Smooth muscle cell (in vitro differentiated cells): ENCODE results near the gene LIMS3. TPM values are rescaled to one million over a fixed set of nuclear protein-coding genes. Genes with fewer than 3 reads are reported as not detected.
"Not testable (repeated sequence)": the region's sequence is repeated elsewhere in the genome, so short reads cannot be mapped to it uniquely, and the experiment has no call there.

Experiments
- DNase-seq: peaks from one replicate; lab custom pipeline; 2025; ENCODE audit not compliant: unreplicated experiment; lab: John Stamatoyannopoulos, UW
- H2AFZ ChIP-seq: fragments of 200-600 bp; sonication (generic); 2 replicates; pipeline ENCODE4 v1.6.0; 2016; ENCODE audit warnings: antibody characterized with exemption, low read depth, mild to moderate bottlenecking
- H3F3A ChIP-seq: fragments of 200-600 bp; sonication (generic); 2 replicates; pipeline ENCODE4 v1.6.0; 2017; ENCODE audit warnings: antibody characterized with exemption, low read depth
- H3K27ac ChIP-seq: fragments of 200-600 bp; sonication (generic); 2 replicates; pipeline ENCODE4 v1.5.1; 2016; ENCODE audit warnings: low read depth, mild to moderate bottlenecking
- H3K27me3 ChIP-seq: fragments of 200-600 bp; sonication (generic); 2 replicates; pipeline ENCODE4 v1.6.1; 2016; ENCODE audit warnings: low read depth, mild to moderate bottlenecking
- H3K36me3 ChIP-seq: fragments of 200-600 bp; sonication (generic); 2 replicates; pipeline ENCODE4 v1.5.1; 2016; ENCODE audit warnings: low read depth
- H3K4me1 ChIP-seq: fragments of 200-600 bp; sonication (generic); 2 replicates; pipeline ENCODE4 v1.5.1; 2016; ENCODE audit warnings: low read depth
- H3K4me2 ChIP-seq: fragments of 200-600 bp; sonication (generic); 2 replicates; pipeline ENCODE4 v1.6.0; 2016; ENCODE audit warnings: mild to moderate bottlenecking
- H3K4me3 ChIP-seq: fragments of 200-600 bp; sonication (generic); 2 replicates; pipeline ENCODE4 v1.5.1; 2016; ENCODE audit warnings: mild to moderate bottlenecking
- H3K79me2 ChIP-seq: fragments of 200-600 bp; sonication (generic); 2 replicates; pipeline ENCODE4 v1.6.0; 2016; ENCODE audit warnings: low read depth, mild to moderate bottlenecking
- H3K9ac ChIP-seq: fragments of 200-600 bp; sonication (generic); 2 replicates; pipeline ENCODE4 v1.6.0; 2016; ENCODE audit warnings: low read depth
- H3K9me3 ChIP-seq: fragments of 200-600 bp; sonication (generic); replicated peaks from 2 replicates; pipeline ENCODE4 v1.5.1; 2016; ENCODE audit warnings: low read depth
- H4K20me1 ChIP-seq: fragments of 200-600 bp; sonication (generic); 2 replicates; pipeline ENCODE4 v1.6.0; 2016; ENCODE audit warnings: low read depth
- WGBS: methylation state at CpG from one replicate; pipeline ENCODE4 v1.1.7; 2016; ENCODE audit warnings: low lambda C conversion rate; 5-methylcytosine and 5-hydroxymethylcytosine counted together
- polyA plus RNA-seq: library from polyadenylated mRNA; unstranded; fragments of >200 nt; fragmentation: Nextera tagmentation; extraction: Ambion mirVana; gene quantifications from 2 replicates; pipeline ENCODE4 v1.2.1, GENCODE V29; 2016
- total RNA-seq: library from RNA; depleted of rRNA; stranded (reverse); fragments of >200 nt; gene quantifications from 2 replicates; pipeline ENCODE4 v1.2.3, GENCODE V29; 2014

The LIMS3 gene
- total and polyA plus RNA-seq, 2 experiments from 2014 or later: 6.2 to 7.7 TPM

GRCh38 chr2:109969864-109970263, 71.4 kb downstream of the LIMS3 start:
- not testable (repeated sequence) for H3K27ac ChIP-seq, H3K27me3 ChIP-seq, DNase-seq, H3K79me2 ChIP-seq, H3K36me3 ChIP-seq, H3K9ac ChIP-seq, H2AFZ ChIP-seq, H3K4me2 ChIP-seq, H3K4me3 ChIP-seq, H3F3A ChIP-seq, H3K9me3 ChIP-seq, H4K20me1 ChIP-seq, H3K4me1 ChIP-seq
- no CpG with 5 or more reads among the region's 14 CpGs for WGBS

DNA sequence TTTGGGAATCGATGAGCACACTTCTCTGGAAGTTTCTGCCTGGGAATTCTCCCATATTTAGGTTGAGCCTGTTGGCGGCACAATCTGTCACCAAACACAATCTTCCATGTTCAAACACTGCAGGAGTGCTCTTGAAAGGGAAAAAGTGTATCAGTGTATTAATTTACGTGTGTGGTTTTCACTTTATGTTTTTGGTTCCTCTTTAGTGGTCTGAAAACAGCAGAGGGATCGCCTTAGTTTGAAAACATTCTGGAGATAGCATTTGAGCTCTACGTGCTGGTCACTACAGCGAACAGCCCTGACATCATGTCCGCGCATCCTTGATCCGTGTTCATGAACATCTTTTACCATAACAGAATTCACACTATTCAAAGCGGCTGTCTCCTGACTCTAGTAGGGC, 73.2 kb downstream of the LIMS3 start:
- H3K36me3 ChIP-seq, DNase-seq: not testable (repeated sequence)
- no CpG with 5 or more reads among the region's 10 CpGs for WGBS

More for the DNA sequence above, 73.2 kb downstream of the LIMS3 start:
- H3K9me3 ChIP-seq, H3K27me3 ChIP-seq, H2AFZ ChIP-seq, H3K4me2 ChIP-seq, H3K4me1 ChIP-seq, H3K27ac ChIP-seq, H3K79me2 ChIP-seq, H3F3A ChIP-seq, H3K9ac ChIP-seq, H4K20me1 ChIP-seq, H3K4me3 ChIP-seq: not testable (repeated sequence)

Other genes with a start within 250 kb of the LIMS3 start
- gene RGPD5, start 104.4 kb upstream of the LIMS3 start, total RNA-seq: 20.5 and 21.8 TPM in 2 replicates
- gene RGPD5, start 104.4 kb upstream of the LIMS3 start, polyA plus RNA-seq: 7.5 and 8.4 TPM in 2 replicates
- gene MALL, start 217.1 kb downstream of the LIMS3 start, total RNA-seq: 2.2 and 4.4 TPM in 2 replicates
- gene MALL, start 217.1 kb downstream of the LIMS3 start, polyA plus RNA-seq: 3.4 and 4.2 TPM in 2 replicates